Stimulated activated CD4-positive, alpha-beta T cell treated with anti-CD3 and anti-CD28 coated beads, TNF-alpha, amount 100 ng/mL, for 48 hours (primary cell): ENCODE measurements around the gene AHNAK2.
"Not testable (repeated sequence)": the region's sequence is repeated elsewhere in the genome, so short reads cannot be mapped to it uniquely, and the experiment has no call there.

Source experiments
- DNase-seq, 3 donors: peaks; one replicate each; pipeline ENCODE4 v3.0.0-alpha.2; 2020; ENCODE audit warnings: low read depth in 3 of 3

AHNAK2 gene

GRCh38 chr14:104977681-104978653 lies at the start of gene AHNAK2:
TSS of gene AHNAK2 (minus strand) at chr14:104978374. CDS start at chr14:104978237, 137 bp downstream.
- DNase-seq: peak; percentile 26 to 44 (median 29)

- not testable (repeated sequence) for DNase-seq
These were observed 49.5 kb upstream of the AHNAK2 start for GRCh38 chr14:105027718-105028117.

- no peak for DNase-seq
These were observed 48.8 kb upstream of the AHNAK2 start for GRCh38 chr14:105026802-105027563.

- no peak for DNase-seq
These were observed 48.0 kb upstream of the AHNAK2 start for GRCh38 chr14:105026033-105026785.

GRCh38 chr14:105025429-105025828 lies 47.3 kb upstream of the AHNAK2 start:
- no peak for DNase-seq

GRCh38 chr14:105023791-105024480 lies 45.8 kb upstream of the AHNAK2 start:
- DNase-seq: no peak

GRCh38 chr14:105023144-105023543 lies 45.0 kb upstream of the AHNAK2 start:
- no peak for DNase-seq

GRCh38 chr14:105022276-105022670 lies 44.1 kb upstream of the AHNAK2 start:
- DNase-seq: no peak

GRCh38 chr14:105021656-105022275 lies 43.6 kb upstream of the AHNAK2 start:
- peak in 1 of 3 donors; percentile 19 for DNase-seq

- DNase-seq: peak; percentile 96 to 99 (median 96)
These were observed 42.9 kb upstream of the AHNAK2 start, which contains the start of gene CDCA4 for GRCh38 chr14:105020815-105021655. TSS of gene CDCA4 (minus strand) at chr14:105021083. CDS start at chr14:105011929, 9,154 bp downstream.

- DNase-seq: peak in 2 of 3 donors; percentile 32 to 44
These were observed 42.0 kb upstream of the AHNAK2 start for GRCh38 chr14:105019861-105020814.

- no peak for DNase-seq
These were observed 40.2 kb upstream of the AHNAK2 start for GRCh38 chr14:105018414-105018813.

GRCh38 chr14:105015905-105016304 lies 37.7 kb upstream of the AHNAK2 start:
- DNase-seq: no peak

- no peak for DNase-seq
These were observed 37.1 kb upstream of the AHNAK2 start for GRCh38 chr14:105015242-105015641.

GRCh38 chr14:105014631-105015030 lies 36.5 kb upstream of the AHNAK2 start:
- DNase-seq: no peak

- no peak for DNase-seq
These were observed 35.9 kb upstream of the AHNAK2 start for GRCh38 chr14:105014032-105014431.

- no peak for DNase-seq
These were observed 35.1 kb upstream of the AHNAK2 start for GRCh38 chr14:105013150-105013785.
